GM15510 (cell line): ENCODE measurements around the gene OTX2.

Experiments used
- POLR2A ChIP-seq: IDR thresholded peaks from 3 replicates; pipeline ENCODE4 v1.6.1; 2011; ENCODE audit warnings: borderline replicate concordance; ENCODE audit not compliant: insufficient read length; ENCODE audit errors: extremely low read depth

OTX2 gene

DNA sequence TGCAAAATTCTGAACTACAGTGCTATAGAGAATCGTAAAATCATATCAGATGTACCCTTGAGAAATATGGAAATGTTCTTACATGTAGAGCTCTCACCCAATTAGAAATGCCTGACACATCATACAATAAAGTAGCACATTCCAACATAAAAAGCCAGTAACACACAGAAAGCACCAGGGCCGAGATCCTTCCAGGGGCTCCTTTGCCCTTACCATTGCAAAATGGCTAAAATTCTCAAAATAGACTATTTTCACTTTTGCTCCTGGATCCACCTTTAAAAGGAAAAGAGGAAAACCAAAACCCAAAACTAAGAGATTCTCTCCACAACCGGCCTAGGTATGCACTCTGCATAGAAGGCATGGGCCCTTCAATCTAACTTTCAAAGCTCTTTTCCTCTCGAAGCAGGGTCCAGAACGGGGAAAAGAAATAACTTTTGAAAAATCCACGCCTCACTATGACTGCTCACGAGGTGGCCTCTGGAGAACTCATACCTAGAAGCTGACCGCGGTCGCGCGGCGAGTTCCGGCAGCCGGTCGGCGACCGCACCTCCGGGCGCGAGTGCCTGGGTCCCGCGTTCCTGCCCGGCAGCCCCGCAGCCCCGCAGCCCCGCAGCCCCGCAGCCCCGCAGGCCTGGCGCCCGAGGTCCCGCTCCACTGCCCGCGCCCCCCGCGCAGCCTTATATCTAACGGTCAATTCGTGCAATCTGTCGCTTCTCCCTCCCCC is 2.7 kb downstream of the OTX2 start:
- no peak for TF ChIP-seq POLR2A

DNA sequence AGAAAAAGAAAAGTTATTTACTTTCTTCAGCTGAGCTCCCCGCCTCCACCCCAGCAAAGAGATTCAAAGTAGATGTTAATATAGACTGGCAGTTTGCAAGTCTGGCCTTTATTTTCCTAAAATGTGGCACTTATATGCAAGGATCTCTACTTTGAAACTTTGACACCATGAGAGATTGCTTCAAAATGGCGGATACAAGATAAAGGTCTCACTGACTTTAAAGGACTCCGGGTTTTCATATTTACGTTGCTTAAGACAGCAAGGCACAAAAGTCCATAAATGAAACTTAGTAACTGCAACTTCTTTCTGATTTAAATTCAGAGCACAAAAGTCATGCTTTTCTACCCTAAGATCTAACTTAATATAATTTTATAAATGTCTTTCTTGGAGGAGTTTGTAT is 3.5 kb downstream of the OTX2 start:
- no peak for TF ChIP-seq POLR2A

DNA sequence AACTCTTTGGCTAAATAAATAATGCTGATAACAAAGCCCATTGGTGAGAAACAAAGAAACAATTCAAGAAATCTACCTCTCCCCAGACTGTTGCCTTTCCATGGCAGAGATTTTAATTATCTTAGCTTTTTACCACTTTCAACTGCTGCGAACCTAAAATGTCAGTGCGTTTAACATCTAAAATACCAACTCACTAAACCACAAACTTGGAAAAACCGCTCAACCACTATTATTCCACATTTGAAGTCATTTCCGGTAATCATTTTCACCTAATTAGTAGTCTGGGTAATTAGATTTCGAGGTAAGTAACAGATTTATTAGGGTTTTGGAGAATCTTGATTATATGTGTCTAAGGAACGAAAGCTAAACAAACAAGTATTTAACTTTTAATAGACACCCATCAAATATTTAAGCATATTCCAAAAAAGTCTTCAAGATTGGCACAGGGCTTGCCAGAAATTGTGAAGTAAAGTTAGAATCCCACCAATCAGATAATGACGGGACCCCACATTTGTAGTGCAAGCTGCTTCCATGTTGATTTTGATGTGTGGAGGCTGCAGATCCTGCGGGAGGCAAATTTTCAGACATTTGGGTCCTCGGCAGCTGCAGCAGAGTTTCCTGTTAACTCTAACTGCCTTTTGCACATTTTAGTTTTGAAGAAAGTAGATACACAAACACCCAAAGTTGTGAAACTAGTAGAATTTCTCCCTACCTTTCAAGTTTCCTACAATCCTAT is 4.1 kb downstream of the OTX2 start:
- TF ChIP-seq POLR2A: no peak

GRCh38 chr14:56805201-56805991 is 4.9 kb downstream of the OTX2 start:
- TF ChIP-seq POLR2A: no peak

GRCh38 chr14:56803816-56804535 is 6.3 kb downstream of the OTX2 start:
- TF ChIP-seq POLR2A: no peak

- TF ChIP-seq POLR2A: no peak
Observed at GRCh38 chr14:56801920-56802319, 8.4 kb downstream of the OTX2 start.

DNA sequence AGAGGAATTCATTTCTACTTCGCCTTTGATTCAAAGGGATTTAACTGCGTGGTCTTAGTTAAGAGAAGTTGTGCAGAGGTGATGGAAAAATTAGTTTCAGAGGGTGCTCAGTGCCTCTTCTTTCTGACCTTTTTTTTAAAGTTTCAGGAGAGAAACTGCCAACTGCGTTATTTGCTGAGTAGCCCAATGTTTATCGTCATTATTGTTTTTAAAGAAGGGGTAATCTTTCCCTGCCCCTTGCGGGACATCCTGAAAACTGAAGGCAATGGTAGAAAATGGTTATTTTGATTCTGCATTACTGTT is 11.0 kb downstream of the OTX2 start:
- no peak for TF ChIP-seq POLR2A

- no peak for TF ChIP-seq POLR2A
Observed at GRCh38 chr14:56798447-56799342, 11.6 kb downstream of the OTX2 start.

DNA sequence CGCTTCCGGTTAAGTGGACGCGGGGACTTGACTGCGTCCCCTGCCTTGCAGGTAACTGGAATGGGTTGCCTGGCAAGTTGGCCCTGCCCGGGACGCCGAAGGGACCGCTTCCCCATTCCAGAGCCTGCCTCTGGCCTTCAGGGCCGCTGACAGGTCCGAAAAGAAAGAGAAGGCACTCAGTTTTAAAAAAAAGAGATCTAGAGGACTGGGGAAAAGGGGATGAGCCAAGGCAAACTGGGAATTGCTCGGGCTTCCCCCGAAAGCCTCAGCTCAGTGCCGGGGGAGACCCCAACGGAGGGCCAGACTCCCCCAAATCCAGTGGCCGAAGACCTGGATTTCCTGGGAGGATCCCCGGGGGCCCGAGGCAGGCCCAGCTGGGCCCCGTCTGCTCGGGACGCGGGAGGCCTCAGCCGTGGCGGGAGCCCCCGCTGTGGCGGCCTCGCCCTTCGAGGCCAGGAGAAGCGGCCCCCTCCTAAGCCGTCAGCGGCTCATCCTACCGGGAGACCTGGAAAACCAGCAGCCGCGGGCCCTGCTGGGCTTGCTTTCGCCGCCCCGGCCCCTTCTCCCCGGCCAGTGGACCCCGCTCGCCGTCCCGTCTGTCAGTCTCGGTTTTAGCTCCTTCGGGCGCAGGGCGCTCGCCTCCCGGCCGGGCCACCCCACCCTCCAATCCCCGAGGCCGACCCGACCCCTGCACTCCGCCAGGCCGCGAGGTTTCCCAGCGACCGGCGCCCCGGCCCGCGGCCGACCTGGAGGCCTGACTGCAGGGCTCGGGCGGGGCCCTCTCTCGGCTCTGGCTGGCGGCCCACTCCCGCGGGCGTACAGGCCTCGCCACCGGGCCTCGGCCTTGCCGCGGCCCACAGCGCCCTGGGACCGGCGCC is 12.5 kb downstream of the OTX2 start:
- no peak for TF ChIP-seq POLR2A

GRCh38 chr14:56797003-56797568 is 13.2 kb downstream of the OTX2 start:
- TF ChIP-seq POLR2A: no peak

DNA sequence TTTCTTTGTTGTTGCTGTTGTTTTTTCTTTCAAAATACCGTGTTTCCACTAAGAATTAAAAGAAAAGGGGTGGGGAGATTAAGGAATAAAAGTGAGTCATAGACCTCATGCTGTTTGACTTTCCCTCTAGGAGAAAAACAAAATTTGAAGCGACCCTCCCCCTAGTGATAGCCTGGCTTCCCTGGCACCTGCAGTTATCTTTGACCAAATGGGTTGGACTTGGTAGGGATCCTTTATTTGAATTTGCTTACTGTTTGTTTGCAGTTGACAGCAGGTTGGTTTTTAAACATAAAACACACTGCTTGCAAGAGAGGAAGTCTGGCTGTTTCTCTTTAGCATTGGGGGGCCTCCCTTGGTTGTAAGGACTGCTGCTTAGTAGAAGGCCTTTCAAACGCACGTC is 14.0 kb downstream of the OTX2 start:
- TF ChIP-seq POLR2A: no peak

GRCh38 chr14:56795284-56795622 is 15.0 kb downstream of the OTX2 start:
- TF ChIP-seq POLR2A: no peak
